GM10266 (cell line): ENCODE data around the gene NPPA.

Source experiments
- DNase-seq: peaks from one replicate; pipeline ENCODE4 v3.0.0; 2012; ENCODE audit errors: extremely low spot score
- CTCF ChIP-seq: IDR thresholded peaks from 2 replicates; pipeline ENCODE4 v1.5.1; 2012; ENCODE audit warnings: mild to moderate bottlenecking, low read depth; ENCODE audit not compliant: control insufficient read depth, insufficient read depth; ENCODE audit errors: missing control alignments

NPPA gene

GRCh38 chr1:11800391-11800755 is 47.2 kb downstream of the NPPA start:
- no peak for DNase-seq
- TF ChIP-seq CTCF, result no peak

GRCh38 chr1:11799896-11800295 is 47.7 kb downstream of the NPPA start:
- TF ChIP-seq CTCF, result no peak
- DNase-seq, result no peak

GRCh38 chr1:11799099-11799498 is 48.5 kb downstream of the NPPA start:
- TF ChIP-seq CTCF, result no peak
- no peak for DNase-seq

GRCh38 chr1:11797525-11798216 is 49.9 kb downstream of the NPPA start:
- DNase-seq, result no peak
- no peak for TF ChIP-seq CTCF

- TF ChIP-seq CTCF, result no peak
- DNase-seq, result no peak
Observed at GRCh38 chr1:11796036-11796828, 51.4 kb downstream of the NPPA start.
